ENCODE data around the gene CORIN.

The CORIN gene

GRCh38 chr4:47619691-47620090 is 218.2 kb downstream of the CORIN start:
- no peaks in the 10 kb centered on the region for H3K36me3 ChIP-seq (ENCODE audit: control insufficient read depth, insufficient read depth, low read length)
- no peaks in the 10 kb centered on the region for H3K27me3 ChIP-seq (ENCODE audit: control insufficient read depth, insufficient read depth, low read length)
- no peak overlapping the region for H3K4me3 ChIP-seq (ENCODE audit: low read length)
- no CpG with 5 or more reads among the region's 2 CpGs for WGBS (ENCODE audit: insufficient coverage, insufficient read length)
- H3K9me3 ChIP-seq (ENCODE audit: control insufficient read depth, insufficient read depth, low read length): no peaks in the 10 kb centered on the region
- H3K27ac ChIP-seq (ENCODE audit: low read length): no peak overlapping the region
- DNase-seq (ENCODE audit: low read depth, low spot score): no peak
- H3K4me1 ChIP-seq (ENCODE audit: control insufficient read depth, insufficient read depth, low read length): no peaks in the 10 kb centered on the region

GRCh38 chr4:47617607-47618006 is 220.3 kb downstream of the CORIN start:
- Histone ChIP-seq H3K4me3 (ENCODE audit: low read length) (no peak overlapping the region), H3K4me1 (ENCODE audit: control insufficient read depth, insufficient read depth, low read length) (no peaks in the 10 kb centered on the region), H3K36me3 (ENCODE audit: control insufficient read depth, insufficient read depth, low read length) (no peaks in the 10 kb centered on the region), H3K27me3 (ENCODE audit: control insufficient read depth, insufficient read depth, low read length) (no peaks in the 10 kb centered on the region), H3K9me3 (ENCODE audit: control insufficient read depth, insufficient read depth, low read length) (no peaks in the 10 kb centered on the region), H3K27ac (ENCODE audit: low read length) (no peak overlapping the region)
- DNase-seq (ENCODE audit: low read depth, low spot score): no peak

- Histone ChIP-seq H3K36me3 (ENCODE audit: control insufficient read depth, insufficient read depth, low read length) (no peaks in the 10 kb centered on the region), H3K4me3 (ENCODE audit: low read length) (no peak overlapping the region), H3K4me1 (ENCODE audit: control insufficient read depth, insufficient read depth, low read length) (no peaks in the 10 kb centered on the region), H3K27me3 (ENCODE audit: control insufficient read depth, insufficient read depth, low read length) (no peaks in the 10 kb centered on the region), H3K9me3 (ENCODE audit: control insufficient read depth, insufficient read depth, low read length) (no peaks in the 10 kb centered on the region), H3K27ac (ENCODE audit: low read length) (no peak overlapping the region)
- no CpG with 5 or more reads among the region's 4 CpGs for WGBS (ENCODE audit: insufficient coverage, insufficient read length)
- no peak for DNase-seq (ENCODE audit: low read depth, low spot score)
Observed at GRCh38 chr4:47615385-47615784, 222.5 kb downstream of the CORIN start.

- H3K4me1 ChIP-seq (ENCODE audit: control insufficient read depth, insufficient read depth, low read length): no peaks in the 10 kb centered on the region
- no peak overlapping the region for H3K27ac ChIP-seq (ENCODE audit: low read length)
- no peaks in the 10 kb centered on the region for H3K27me3 ChIP-seq (ENCODE audit: control insufficient read depth, insufficient read depth, low read length)
- no peak for DNase-seq (ENCODE audit: low read depth, low spot score)
- no peak overlapping the region for H3K4me3 ChIP-seq (ENCODE audit: low read length)
- no peaks in the 10 kb centered on the region for H3K9me3 ChIP-seq (ENCODE audit: control insufficient read depth, insufficient read depth, low read length)
- H3K36me3 ChIP-seq (ENCODE audit: control insufficient read depth, insufficient read depth, low read length): no peaks in the 10 kb centered on the region
- no CpG with 5 or more reads among the region's 4 CpGs for WGBS (ENCODE audit: insufficient coverage, insufficient read length)
Observed at GRCh38 chr4:47612116-47613023, 225.5 kb downstream of the CORIN start.

GRCh38 chr4:47606482-47606881 is 231.4 kb downstream of the CORIN start:
- Histone ChIP-seq H3K27me3 (ENCODE audit: control insufficient read depth, insufficient read depth, low read length) (no peaks in the 10 kb centered on the region), H3K27ac (ENCODE audit: low read length) (no peak overlapping the region), H3K4me3 (ENCODE audit: low read length) (no peak overlapping the region), H3K9me3 (ENCODE audit: control insufficient read depth, insufficient read depth, low read length) (no peaks in the 10 kb centered on the region; the same call in 1 of the 2 replicates), H3K4me1 (ENCODE audit: control insufficient read depth, insufficient read depth, low read length) (no peaks in the 10 kb centered on the region), H3K36me3 (ENCODE audit: control insufficient read depth, insufficient read depth, low read length) (no peaks in the 10 kb centered on the region)
- no peak for DNase-seq (ENCODE audit: low read depth, low spot score)
- 100% methylated on average over 1 of the region's 3 CpGs for WGBS (ENCODE audit: insufficient coverage, insufficient read length)

- no CpG with 5 or more reads among the region's 3 CpGs for WGBS (ENCODE audit: insufficient coverage, insufficient read length)
- Histone ChIP-seq H3K27ac (ENCODE audit: low read length) (no peak overlapping the region), H3K4me1 (ENCODE audit: control insufficient read depth, insufficient read depth, low read length) (no peaks in the 10 kb centered on the region), H3K36me3 (ENCODE audit: control insufficient read depth, insufficient read depth, low read length) (no peaks in the 10 kb centered on the region), H3K9me3 (ENCODE audit: control insufficient read depth, insufficient read depth, low read length) (no peaks in the 10 kb centered on the region; the same call in 1 of the 2 replicates), H3K4me3 (ENCODE audit: low read length) (no peak overlapping the region), H3K27me3 (ENCODE audit: control insufficient read depth, insufficient read depth, low read length) (no peaks in the 10 kb centered on the region)
- DNase-seq (ENCODE audit: low read depth, low spot score): no peak
Observed at GRCh38 chr4:47598896-47599295, 239.0 kb downstream of the CORIN start.

- no CpG with 5 or more reads among the region's 1 CpG for WGBS (ENCODE audit: insufficient coverage, insufficient read length)
- H3K36me3 ChIP-seq (ENCODE audit: control insufficient read depth, insufficient read depth, low read length): no peaks in the 10 kb centered on the region
- no peaks in the 10 kb centered on the region for H3K4me1 ChIP-seq (ENCODE audit: control insufficient read depth, insufficient read depth, low read length)
- no peaks in the 10 kb centered on the region; the same call in 1 of the 2 replicates for H3K9me3 ChIP-seq (ENCODE audit: control insufficient read depth, insufficient read depth, low read length)
- H3K27me3 ChIP-seq (ENCODE audit: control insufficient read depth, insufficient read depth, low read length): no peaks in the 10 kb centered on the region
- no peak overlapping the region for H3K27ac ChIP-seq (ENCODE audit: low read length)
- H3K4me3 ChIP-seq (ENCODE audit: low read length): no peak overlapping the region
- no peak for DNase-seq (ENCODE audit: low read depth, low spot score)
Observed at GRCh38 chr4:47598320-47598719, 239.5 kb downstream of the CORIN start.

- Histone ChIP-seq H3K4me1 (ENCODE audit: control insufficient read depth, insufficient read depth, low read length) (no peaks in the 10 kb centered on the region), H3K9me3 (ENCODE audit: control insufficient read depth, insufficient read depth, low read length) (no peaks in the 10 kb centered on the region; the same call in 1 of the 2 replicates), H3K36me3 (ENCODE audit: control insufficient read depth, insufficient read depth, low read length) (no peaks in the 10 kb centered on the region), H3K27me3 (ENCODE audit: control insufficient read depth, insufficient read depth, low read length) (no peaks in the 10 kb centered on the region), H3K4me3 (ENCODE audit: low read length) (no peak overlapping the region), H3K27ac (ENCODE audit: low read length) (no peak overlapping the region)
- no CpG with 5 or more reads among the region's 1 CpG for WGBS (ENCODE audit: insufficient coverage, insufficient read length)
- no peak for DNase-seq (ENCODE audit: low read depth, low spot score)
Observed at GRCh38 chr4:47597696-47598095, 240.2 kb downstream of the CORIN start.

GRCh38 chr4:47590325-47590724 is 247.5 kb downstream of the CORIN start:
- Histone ChIP-seq H3K4me1 (ENCODE audit: control insufficient read depth, insufficient read depth, low read length) (no peaks in the 10 kb centered on the region), H3K9me3 (ENCODE audit: control insufficient read depth, insufficient read depth, low read length) (no peaks in the 10 kb centered on the region; the same call in 1 of the 2 replicates), H3K27ac (ENCODE audit: low read length) (no peak overlapping the region), H3K36me3 (ENCODE audit: control insufficient read depth, insufficient read depth, low read length) (no peaks in the 10 kb centered on the region), H3K4me3 (ENCODE audit: low read length) (no peak overlapping the region), H3K27me3 (ENCODE audit: control insufficient read depth, insufficient read depth, low read length) (no peaks in the 10 kb centered on the region)
- WGBS (ENCODE audit: insufficient coverage, insufficient read length): no CpG with 5 or more reads among the region's 1 CpG
- no peak for DNase-seq (ENCODE audit: low read depth, low spot score)

- DNase-seq (ENCODE audit: low read depth, low spot score): no peak
- Histone ChIP-seq H3K4me3 (ENCODE audit: low read length) (no peak overlapping the region), H3K9me3 (ENCODE audit: control insufficient read depth, insufficient read depth, low read length) (no peaks in the 10 kb centered on the region), H3K27me3 (ENCODE audit: control insufficient read depth, insufficient read depth, low read length) (no peaks in the 10 kb centered on the region), H3K36me3 (ENCODE audit: control insufficient read depth, insufficient read depth, low read length) (no peaks in the 10 kb centered on the region), H3K27ac (ENCODE audit: low read length) (no peak overlapping the region), H3K4me1 (ENCODE audit: control insufficient read depth, insufficient read depth, low read length) (no peaks in the 10 kb centered on the region)
- no CpG with 5 or more reads among the region's 3 CpGs for WGBS (ENCODE audit: insufficient coverage, insufficient read length)
Observed at GRCh38 chr4:47579235-47579634, 258.6 kb downstream of the CORIN start.

All from iPS DF 6.9 (cell line).